Mammary epithelial cell (primary cell): ENCODE results near the gene HOXA11.

Source experiments
- CTCF ChIP-seq, 2 donors: IDR thresholded peaks in 1 of 2; conservative IDR thresholded peaks in 1 of 2; 2 replicates each; pipeline ENCODE4 v1.5.1; 2011 to 2012; ENCODE audit warnings: inconsistent platforms in 2 of 2, low read length in 2 of 2, mild to moderate bottlenecking in 2 of 2, control low read depth in 1 of 2, low read depth in 1 of 2; ENCODE audit not compliant: insufficient read depth in 1 of 2; ENCODE audit errors: extremely low read depth in 1 of 2
- EZH2 ChIP-seq: IDR thresholded peaks from 2 replicates; pipeline ENCODE4 v1.6.1; 2012; ENCODE audit warnings: low read length, inconsistent platforms, borderline replicate concordance

- TF ChIP-seq CTCF (conservative IDR thresholded peaks at IDR 0.05 in 1 of 2, IDR thresholded peaks at IDR 0.05 in 1 of 2; ENCODE audit: extremely low read depth in 1 of 2, insufficient read depth in 1 of 2, low read depth in 1 of 2, low read length in 2 of 2) (no peak), EZH2 (no peak)
Observed at GRCh38 chr7:27194686-27195379, 9.8 kb upstream of the HOXA11 start.
